GM19455 (cell line): ENCODE data around the gene CELA3A.
"Not testable (repeated sequence)": the region's sequence is repeated elsewhere in the genome, so short reads cannot be mapped to it uniquely, and the experiment has no call there.

Source experiments
- ATAC-seq: cut with Tn5 transposase; IDR thresholded peaks from one replicate; pipeline ENCODE4 v1.9.1; 2021; ENCODE audit not compliant: unreplicated experiment

CELA3A gene

GRCh38 chr1:22001409-22001808 lies at the start of gene CELA3A:
CELA3A (plus strand) TSS chr1:22001657; CDS start chr1:22001675, 18 bp downstream.
- ATAC-seq = no peak

- ATAC-seq = no peak
These were observed 48.5 kb upstream of the CELA3A start for GRCh38 chr1:21952786-21953520.

- no peak for ATAC-seq
These were observed 46.4 kb upstream of the CELA3A start for GRCh38 chr1:21955058-21955457.

- ATAC-seq = no peak
These were observed 45.8 kb upstream of the CELA3A start for GRCh38 chr1:21955501-21956281.

- ATAC-seq = no peak
These were observed 44.5 kb upstream of the CELA3A start for GRCh38 chr1:21956720-21957552.

GRCh38 chr1:21961337-21961736 lies 40.1 kb upstream of the CELA3A start:
- no peak for ATAC-seq

- ATAC-seq = no peak
These were observed 39.7 kb upstream of the CELA3A start for GRCh38 chr1:21961799-21962198.

- ATAC-seq = no peak
These were observed 37.8 kb upstream of the CELA3A start for GRCh38 chr1:21963477-21964217.

- no peak for ATAC-seq
These were observed 35.0 kb upstream of the CELA3A start for GRCh38 chr1:21966247-21967000.

- not testable (repeated sequence) for ATAC-seq
These were observed 34.2 kb upstream of the CELA3A start for GRCh38 chr1:21967216-21967615.

- ATAC-seq = not testable (repeated sequence)
These were observed 32.4 kb upstream of the CELA3A start for GRCh38 chr1:21969066-21969465.

GRCh38 chr1:21970523-21970922 lies 30.9 kb upstream of the CELA3A start:
- ATAC-seq = not testable (repeated sequence)

GRCh38 chr1:21972973-21973441 lies 28.4 kb upstream of the CELA3A start:
- not testable (repeated sequence) for ATAC-seq

GRCh38 chr1:21973948-21974347 lies 27.5 kb upstream of the CELA3A start:
- not testable (repeated sequence) for ATAC-seq

GRCh38 chr1:21974699-21975098 lies 26.8 kb upstream of the CELA3A start:
- not testable (repeated sequence) for ATAC-seq

- not testable (repeated sequence) for ATAC-seq
These were observed 26.2 kb upstream of the CELA3A start for GRCh38 chr1:21975296-21975695.

- not testable (repeated sequence) for ATAC-seq
These were observed 24.7 kb upstream of the CELA3A start, which contains the start of gene CELA3B for GRCh38 chr1:21976703-21977239. CELA3B (plus strand) TSS chr1:21977022; CDS start chr1:21977040, 18 bp downstream.

GRCh38 chr1:21978209-21978608 lies 23.2 kb upstream of the CELA3A start:
- not testable (repeated sequence) for ATAC-seq

- ATAC-seq = not testable (repeated sequence)
These were observed 20.8 kb upstream of the CELA3A start for GRCh38 chr1:21980515-21981220.
